GM21529 (cell line): ENCODE results near the gene TTLL5.

Experiments
- ATAC-seq: cut with Tn5 transposase; IDR thresholded peaks from one replicate; pipeline ENCODE4 v1.9.1; 2021; ENCODE audit not compliant: unreplicated experiment

The TTLL5 gene

DNA sequence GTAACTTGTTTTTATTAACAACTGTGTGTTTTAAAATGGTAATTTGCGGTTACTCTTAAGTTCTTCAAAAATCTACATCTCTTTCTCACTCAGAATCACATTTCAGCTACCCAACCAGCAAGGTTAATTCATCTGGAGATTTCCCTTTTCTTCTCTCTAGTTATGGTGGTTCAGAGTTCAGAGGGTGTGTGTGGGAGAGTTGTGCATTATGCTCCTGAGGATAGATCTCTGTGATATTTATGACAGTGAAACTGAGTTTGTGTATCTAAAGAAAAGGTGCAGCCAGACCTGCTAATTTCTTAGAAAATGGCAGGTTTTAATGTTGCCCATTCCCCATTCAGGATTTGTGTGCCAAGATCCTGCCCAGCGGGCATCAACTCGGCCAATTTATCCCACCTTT is 73.8 kb downstream of the TTLL5 start:
- no peak for ATAC-seq

DNA sequence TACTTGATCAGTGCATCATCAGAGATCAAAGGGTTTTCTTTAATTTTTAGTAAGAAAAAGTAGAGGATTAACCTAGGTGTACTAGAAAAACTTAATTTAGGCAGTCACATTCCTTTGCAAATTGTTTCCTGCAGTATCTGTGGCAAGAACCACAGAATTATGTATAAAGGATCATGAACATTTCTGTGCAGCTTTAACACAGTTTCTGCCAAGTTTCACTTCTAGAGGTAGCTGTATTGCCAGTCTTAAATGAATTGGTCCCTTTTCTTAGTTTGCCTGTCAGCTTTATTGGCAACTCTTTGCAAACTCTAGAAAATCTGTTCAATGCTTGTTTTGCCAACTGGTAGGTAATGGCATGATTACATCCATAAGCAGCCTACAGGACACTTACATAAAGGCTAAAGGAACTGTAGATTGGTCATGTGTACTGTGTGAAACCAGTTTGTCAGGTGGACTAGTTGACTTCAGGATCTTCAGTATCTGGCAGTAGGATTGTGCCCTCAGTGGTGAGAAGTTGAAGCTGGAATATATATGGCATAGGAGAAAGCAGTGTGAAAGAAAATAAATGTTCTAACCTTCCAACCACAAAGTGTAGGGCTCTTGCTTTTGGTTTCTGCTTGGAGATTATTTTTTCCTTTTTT is 75.9 kb downstream of the TTLL5 start:
- ATAC-seq: no peak

DNA sequence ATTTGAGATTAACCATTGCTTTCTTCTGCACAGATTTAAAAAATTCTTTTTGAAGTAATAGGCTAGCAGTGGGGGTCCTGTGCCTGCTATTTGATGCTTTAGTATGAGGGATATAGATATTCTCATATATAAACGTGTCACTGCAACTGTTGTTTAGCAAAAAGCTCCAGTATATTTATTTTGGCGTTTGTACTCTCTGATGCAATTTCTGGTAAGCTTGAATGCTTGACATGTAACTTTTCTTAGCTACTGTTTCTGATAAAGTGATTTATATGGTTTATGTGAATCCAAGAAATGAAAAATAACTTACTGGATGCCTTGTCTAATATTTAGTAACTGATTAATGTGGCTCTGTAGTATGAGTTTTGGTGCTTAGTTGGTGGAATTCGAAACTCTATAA is 77.1 kb downstream of the TTLL5 start:
- ATAC-seq: no peak

DNA sequence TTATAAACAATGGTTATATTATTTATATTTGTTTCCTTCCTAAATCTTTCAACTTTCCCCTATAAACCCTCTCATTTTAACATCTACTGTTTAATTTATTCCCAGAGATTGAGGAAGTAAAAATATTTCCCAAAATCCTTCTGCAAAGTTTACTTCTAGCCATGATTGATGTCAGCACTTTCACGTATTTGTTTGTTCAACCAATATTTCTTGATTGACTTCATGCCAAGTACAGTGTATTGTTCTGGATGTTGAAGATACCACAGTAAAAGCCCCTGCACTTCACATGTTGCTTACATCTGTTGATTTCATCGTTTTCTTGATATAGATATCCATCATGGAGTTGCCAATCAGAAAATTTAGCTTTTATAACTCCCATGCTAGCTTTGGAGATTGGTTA is 81.8 kb downstream of the TTLL5 start:
- no peak for ATAC-seq

DNA sequence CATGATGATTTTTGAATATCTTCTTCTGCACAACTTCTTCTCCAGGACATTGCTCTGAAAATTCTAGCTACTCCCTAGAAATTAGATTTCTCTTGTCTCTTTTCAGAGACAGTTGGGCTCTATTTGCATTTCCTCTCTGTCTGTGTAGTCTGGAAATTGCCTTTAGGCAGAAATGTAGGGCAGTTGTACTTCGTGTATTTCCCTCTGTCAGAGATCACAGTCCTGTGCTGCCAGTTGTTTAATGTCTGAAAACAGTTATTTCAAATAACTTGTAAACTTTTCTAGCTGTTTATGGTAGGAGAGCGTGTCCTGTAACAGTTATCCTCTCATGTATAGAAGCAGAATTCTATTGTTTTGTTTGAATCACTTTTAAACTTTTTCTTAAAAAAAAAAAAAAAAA is 86.9 kb downstream of the TTLL5 start:
- no peak for ATAC-seq

DNA sequence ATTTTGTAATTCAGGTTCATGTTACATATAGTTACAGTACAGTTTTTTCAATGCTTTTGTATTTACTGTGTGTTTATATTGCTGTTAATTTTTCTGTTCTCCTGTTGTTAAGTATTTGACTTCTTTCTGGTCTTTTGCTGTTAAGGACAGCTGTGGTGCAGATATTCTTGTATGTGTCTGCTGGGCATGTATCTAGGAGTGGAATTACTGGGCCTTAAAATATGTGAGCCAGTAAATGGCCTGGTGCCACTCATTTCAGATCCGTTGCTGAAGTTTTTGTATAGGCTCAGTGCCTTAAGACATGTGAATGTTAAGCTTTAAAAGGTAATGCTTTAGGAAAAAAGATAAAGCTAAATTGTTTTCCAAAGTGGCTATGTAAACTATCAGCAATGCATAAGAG is 87.3 kb downstream of the TTLL5 start:
- no peak for ATAC-seq

DNA sequence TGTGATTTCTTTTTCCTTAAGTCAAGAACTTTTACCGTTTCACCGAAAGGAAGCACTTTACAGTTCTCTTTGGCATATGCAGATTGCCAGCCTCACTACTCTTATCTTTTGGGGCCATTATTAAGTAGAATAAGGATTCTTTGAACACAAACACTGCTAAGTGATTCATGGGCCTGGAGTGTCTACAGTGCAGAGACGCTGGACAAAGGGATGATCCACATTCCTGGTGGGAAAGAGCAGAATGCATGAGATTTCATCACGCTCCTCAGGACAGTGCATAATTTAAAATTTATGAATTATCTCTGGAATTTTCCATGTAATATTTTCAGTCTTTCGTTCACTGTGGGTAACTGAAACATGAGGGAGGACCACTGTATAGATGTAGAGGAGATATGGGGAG is 90.2 kb downstream of the TTLL5 start:
- no peak for ATAC-seq

DNA sequence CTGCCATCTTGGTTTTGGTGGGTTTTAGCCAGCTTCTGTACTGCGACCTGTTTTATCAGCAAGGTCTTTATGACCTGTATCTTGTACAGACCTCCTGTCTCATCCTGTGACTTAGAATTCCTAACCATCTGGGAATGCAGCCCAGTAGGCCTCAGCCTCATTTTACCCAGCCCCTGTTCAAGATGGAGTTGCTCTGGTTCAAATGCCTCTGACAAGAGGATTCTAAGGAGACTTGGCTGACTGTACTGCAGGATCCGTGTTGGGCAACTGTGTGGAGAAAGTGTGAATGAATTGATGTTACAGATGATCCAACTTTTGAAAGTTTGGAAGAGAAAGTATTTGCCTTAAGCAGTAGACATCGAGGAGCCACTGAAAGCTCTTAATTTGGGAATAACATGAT is 91.0 kb downstream of the TTLL5 start:
- no peak for ATAC-seq

DNA sequence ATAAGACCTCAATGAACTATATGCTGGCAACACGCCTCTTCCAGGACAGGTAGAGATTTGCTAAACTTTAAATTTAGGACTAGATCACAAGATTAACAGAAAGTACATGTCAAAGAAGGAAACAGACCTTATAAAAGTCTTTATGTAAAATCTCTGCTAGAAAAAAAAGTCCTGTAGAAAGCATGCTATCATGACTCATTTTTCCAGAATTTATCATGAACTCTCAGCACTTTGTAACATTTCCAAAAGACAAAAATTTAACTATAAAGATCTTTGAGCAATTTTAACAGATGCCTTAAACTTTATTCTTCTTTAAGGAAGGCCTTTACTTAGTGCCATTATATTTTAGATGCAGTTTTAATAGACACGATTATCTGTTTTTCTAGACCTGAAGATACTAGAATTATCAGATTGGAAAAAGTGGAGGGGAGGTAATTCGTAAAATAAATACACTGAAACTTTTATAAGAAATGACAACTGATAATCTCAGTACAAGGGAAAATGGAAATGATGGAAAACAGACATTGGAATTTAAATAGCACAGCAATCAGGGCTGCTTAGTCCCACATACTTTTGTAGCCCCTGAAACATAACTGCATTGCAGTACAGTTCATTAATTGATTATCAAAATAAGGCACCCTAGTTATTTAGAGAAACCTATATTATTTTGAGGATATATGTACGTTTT is 92.0 kb downstream of the TTLL5 start:
- no peak for ATAC-seq

DNA sequence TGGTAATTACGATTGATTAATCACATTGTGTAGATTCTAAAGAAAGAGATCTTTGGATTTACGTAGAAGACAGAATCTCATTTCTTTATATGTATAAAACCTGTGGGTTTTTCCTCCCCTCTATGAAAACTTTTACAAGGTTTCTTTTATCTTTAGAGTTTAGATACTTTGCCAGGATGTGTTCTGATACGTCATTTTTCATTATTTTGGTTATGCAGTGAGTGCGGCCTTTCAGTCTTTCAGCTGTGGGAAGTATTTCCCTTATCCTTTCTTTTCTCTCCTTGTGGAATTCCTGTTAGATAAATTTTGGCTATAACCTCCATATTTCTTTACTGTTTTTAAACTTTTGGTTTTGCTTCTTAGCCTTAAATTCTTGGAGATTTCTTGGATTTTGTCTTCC is 92.7 kb downstream of the TTLL5 start:
- ATAC-seq: no peak

DNA sequence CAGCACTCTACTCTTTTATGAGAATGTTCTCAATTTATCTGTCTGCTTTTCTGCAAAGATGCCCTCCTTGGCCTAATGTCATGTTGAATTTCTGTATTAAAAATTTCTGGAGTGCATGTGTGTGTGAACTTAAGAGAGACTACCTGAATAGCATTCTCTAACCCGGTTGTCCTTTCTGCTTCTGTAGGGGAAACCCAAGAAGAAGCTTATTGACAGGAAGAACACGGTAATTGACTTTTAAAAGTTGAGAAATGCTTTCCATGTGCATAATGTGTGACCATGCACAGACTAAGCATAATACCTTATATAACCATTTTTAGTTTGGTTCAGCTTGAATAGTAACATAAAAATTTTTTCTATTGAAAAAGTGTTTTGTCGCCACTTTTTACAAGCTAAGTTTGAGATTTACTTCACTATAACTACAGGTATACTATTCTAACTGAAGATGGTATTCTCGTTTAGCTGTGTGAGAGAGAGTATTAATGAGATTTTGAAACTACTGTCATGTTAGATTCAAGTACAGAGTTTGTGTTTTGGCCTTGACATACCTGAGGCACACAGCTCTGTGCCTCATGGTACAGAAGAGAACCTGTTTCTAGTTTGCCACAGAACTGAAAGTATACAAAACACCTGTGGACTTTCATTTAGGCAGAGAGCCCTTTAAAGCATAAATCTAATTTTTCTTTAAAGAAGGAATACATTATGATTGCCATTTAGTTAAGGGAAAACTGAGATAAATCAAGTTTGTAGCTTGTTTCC is 96.8 kb downstream of the TTLL5 start:
- ATAC-seq: no peak

DNA sequence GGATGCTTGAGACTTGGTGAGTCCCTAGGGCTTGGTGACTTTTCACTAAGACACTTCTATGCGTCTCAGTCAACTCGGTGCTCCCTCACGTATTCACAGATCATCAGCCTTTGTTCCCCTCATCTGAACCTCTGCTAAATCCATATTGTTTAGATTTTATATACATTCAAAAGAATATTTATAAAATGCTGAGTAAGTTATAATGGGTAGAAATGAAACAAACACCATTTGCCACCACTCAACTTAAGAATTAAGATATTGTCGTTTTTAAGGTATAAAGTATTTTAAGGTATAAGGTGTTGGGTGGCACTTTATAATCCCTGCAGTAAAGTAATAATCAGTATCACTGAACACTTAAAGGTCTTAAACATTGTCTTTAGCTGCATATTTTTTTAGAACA is 103.0 kb downstream of the TTLL5 start:
- no peak for ATAC-seq

DNA sequence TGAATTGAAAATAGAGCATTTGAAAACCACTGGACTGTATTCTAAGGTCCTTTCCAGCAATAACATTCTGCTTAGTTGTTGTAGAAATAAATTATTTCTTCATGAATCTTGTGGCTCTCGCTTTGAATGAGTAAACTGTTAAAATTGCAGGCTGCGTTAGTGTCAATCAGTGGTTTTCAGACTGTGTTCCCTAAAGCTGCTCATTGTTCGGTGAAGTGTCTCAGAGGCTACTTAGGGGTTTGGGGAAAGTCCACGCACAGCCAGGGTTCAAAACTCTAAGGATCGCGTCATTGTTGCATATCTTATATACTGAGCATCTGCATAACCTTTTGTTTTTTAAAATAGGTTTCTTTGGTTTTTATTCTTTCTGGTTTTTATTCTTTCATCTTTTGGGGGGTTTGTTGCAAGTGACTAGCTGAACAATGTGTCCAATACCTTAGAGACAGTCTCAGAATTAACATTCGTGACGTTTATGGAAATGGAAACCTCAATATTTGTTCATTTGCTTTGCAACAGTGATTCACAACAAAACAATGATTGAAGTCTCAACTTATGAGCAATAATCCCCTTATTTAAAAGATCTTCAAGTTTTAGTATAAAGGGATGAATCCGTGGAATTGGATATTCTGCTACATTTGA is 108.1 kb downstream of the TTLL5 start:
- no peak for ATAC-seq

DNA sequence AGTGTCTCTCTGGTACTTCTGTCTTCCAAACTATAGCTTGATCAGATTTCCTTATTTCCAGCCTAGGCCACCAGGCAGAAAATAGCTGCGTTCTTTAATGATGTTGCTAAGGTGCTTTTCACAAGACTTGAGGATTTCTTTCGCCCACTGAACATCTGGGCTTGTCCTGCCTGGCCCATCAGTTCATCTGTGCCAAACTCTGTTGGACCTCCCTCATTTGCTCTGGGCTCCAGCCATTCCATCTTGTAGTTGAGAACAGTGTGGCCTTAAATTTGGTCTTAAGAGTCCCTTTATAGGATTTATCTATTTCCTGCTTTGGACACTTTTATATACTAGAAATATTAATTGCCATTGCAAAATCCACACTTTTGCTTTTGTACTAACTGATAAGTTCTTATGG is 109.6 kb downstream of the TTLL5 start:
- ATAC-seq: no peak

DNA sequence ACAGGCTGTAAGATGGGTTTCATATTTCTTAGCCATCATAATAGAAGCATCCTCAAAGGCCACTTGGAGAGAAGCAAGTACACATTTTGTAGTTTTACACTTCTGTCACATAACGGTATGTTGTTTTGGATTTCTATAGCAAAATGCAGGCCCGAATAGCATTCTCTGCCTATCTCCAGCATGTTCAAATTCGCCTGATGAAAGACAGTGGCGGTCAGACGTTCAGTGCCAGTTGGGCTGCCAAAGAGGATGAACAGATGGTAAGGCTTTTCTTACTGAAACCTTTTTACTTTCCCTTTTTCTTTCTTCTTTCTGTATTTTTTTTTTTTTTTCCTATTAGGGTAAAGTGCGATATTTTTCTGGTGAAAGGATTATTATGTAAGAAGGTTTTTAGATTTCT is 110.5 kb downstream of the TTLL5 start:
- ATAC-seq: no peak

DNA sequence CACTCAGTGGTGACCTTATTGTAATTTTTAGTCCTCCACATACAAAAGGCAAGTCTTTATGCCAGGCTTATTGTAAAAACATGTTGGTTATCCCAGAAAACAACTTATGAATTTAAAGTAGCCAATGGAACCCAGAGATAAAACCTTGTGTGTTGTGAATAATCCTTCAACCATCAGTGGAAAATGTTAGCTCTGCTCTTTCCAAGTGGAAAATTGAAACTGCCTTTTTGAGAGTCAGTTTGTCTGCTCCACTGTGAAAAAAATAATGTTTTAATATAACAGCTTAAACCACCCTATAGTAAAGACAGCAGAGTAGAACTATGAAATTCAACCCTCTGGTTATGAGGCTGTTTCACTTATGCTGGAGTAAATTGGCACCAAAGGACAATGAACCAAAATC is 112.0 kb downstream of the TTLL5 start:
- no peak for ATAC-seq

DNA sequence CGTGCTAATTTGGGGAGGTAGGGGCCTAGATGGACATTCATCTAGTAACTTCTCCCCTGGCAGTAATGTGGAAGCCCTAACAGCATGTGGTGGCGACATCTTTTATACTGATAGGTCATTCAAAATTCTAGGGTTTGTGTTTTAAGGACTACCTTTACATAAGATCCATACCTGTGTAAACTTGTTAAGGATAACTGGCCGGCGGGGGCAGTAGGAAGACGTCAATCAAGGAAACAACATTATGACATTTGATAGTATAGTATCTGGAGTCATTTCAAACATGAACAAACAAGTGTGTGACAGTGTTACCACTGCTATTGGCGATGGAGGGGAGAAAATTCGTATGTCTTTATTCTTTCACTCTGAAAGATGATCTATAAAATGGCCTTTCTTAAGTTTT is 120.0 kb downstream of the TTLL5 start:
- ATAC-seq: no peak

DNA sequence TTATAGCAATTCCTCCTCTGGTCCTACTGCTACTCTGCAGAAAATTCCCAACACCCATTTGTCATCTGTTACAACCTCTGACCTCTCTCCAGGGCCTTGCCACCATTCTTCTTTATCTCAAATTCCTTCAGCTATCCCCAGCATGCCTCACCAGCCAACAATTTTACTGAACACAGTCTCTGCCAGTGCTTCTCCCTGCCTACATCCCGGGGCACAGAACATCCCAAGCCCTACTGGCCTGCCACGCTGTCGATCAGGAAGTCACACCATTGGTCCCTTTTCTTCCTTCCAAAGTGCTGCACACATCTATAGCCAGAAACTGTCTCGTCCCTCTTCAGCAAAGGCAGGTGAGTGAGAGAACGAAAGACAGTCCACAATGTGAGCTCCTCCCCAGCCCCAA is 122.1 kb downstream of the TTLL5 start:
- ATAC-seq: no peak

DNA sequence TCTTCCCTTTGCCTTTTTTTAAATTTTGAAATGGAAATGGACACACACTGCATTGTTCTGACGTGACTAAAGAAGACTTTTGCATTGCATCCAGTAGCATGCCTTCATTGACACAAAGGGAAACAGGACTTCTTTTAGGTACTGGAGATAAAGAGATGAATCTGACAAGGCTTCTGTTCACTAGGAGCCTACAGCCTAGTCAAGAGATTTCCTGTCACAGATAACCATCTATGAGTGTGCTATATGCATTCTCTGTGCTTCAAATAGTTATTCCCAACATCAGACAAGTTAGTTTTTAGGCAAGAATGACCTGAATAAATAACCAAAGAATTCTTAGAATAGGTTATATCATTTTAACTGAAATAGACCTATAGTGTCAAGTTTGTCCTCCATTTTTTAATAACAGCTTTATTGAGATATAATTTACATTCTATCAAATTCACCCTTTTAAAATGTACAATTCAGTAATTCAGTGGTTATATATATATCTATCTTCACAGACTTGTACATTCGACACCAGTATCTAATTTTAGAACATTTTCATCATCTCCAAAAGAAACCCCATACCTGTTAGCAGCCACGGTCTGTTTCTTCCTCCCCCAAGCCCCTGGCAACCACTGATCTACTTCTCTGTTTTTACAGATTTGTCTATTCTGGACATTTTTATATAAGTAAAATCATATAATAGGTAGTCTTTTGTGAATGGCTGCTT is 122.7 kb downstream of the TTLL5 start:
- no peak for ATAC-seq

DNA sequence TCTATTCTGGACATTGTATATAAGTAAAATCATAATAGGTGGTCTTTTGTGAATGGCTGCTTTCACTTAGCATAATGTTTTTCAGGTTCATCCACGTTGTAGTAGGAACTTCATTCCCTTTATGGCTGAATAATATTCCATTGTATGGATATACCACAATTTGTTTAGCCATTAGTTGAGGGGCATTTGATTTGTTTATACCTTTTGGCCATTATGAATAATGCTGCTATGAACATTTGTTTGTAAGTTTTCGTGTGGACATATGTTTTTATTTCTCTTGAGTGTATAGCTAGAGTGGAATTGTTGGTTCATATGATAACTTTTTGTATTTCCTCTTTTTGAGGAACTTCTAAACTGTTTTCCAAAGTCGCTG is 123.3 kb downstream of the TTLL5 start:
- no peak for ATAC-seq

DNA sequence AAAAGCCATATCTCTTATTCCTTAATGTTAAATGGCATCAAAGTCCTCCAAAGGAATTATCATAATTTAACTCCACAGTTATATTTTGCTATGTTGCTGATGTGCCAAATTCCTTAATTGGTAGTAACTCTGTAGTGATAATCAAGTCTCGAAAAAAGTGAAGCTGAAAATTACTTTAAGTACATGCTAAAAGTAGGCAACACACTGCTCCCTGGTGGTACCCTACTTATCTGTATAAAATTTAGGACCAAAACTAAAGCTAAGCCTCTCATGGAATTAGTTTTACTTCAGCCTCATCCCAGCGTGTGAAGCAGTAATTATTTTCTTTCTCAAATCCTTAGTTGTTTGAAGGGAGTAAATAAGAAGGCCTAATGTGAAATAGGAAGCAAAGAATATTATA is 132.8 kb downstream of the TTLL5 start:
- ATAC-seq: no peak
